Ascending aorta (tissue), 2 donors: ENCODE measurements around the gene GDAP2. TPM values are rescaled to one million over a fixed set of nuclear protein-coding genes. Genes with fewer than 3 reads are reported as not detected.

ENCODE experiments used
- DNase-seq, 2 donors: peaks; one replicate each; pipeline ENCODE4 v3.0.0-alpha.2; 2019; ENCODE audit warnings: low spot score in 2 of 2
- H3K27ac ChIP-seq, 2 donors: fragments of 200-600 bp; sonication (generic); one replicate each; pipeline ENCODE4 v1.5.1; 2016 to 2017; ENCODE audit warnings: mild to moderate bottlenecking in 1 of 2
- H3K27me3 ChIP-seq: fragments of 200-600 bp; sonication (generic); one replicate; pipeline ENCODE4 v1.5.1; 2017
- H3K36me3 ChIP-seq, 2 donors: fragments of 200-600 bp; sonication (generic); one replicate each; pipeline ENCODE4 v1.5.1; 2016
- H3K4me1 ChIP-seq, 2 donors: fragments of 200-600 bp; sonication (generic); one replicate each; pipeline ENCODE4 v1.5.1; 2016 to 2017; ENCODE audit warnings: mild to moderate bottlenecking in 1 of 2
- H3K4me3 ChIP-seq, 2 donors: fragments of 200-600 bp; sonication (generic); one replicate each; pipeline ENCODE4 v1.5.1; 2016 to 2017; ENCODE audit warnings: mild to moderate bottlenecking in 1 of 2
- H3K9me3 ChIP-seq, 2 donors: fragments of 200-600 bp; sonication (generic); one replicate each; pipeline ENCODE4 v1.5.1; 2016
- intact Hi-C: fragments of 100-400 bp; cut with DNase I; formaldehyde crosslinking; loops from one replicate; pipeline ENCODE4 v1.15.1; 2023
- total RNA-seq: library from RNA; depleted of rRNA; stranded (reverse); fragments of >200 nt; gene quantifications from one replicate; pipeline ENCODE4 v1.1.0, GENCODE V29; 2016
- TF ChIP-seq, protein P1 (sequence below), 3 experiments: fragments of 200-600 bp in 2 of 3; fragments of 450-650 bp in 1 of 3; sonication (generic) in 2 of 3; IDR thresholded peaks; one replicate each; pipeline ENCODE4 v1.5.1; 2016 to 2019; ENCODE audit warnings: antibody characterized with exemption in 3 of 3, mild to moderate bottlenecking in 1 of 3, moderate library complexity in 1 of 3

GDAP2 gene
- total RNA-seq, 1 donor from 2014 or later = 9.5 TPM

DNA sequence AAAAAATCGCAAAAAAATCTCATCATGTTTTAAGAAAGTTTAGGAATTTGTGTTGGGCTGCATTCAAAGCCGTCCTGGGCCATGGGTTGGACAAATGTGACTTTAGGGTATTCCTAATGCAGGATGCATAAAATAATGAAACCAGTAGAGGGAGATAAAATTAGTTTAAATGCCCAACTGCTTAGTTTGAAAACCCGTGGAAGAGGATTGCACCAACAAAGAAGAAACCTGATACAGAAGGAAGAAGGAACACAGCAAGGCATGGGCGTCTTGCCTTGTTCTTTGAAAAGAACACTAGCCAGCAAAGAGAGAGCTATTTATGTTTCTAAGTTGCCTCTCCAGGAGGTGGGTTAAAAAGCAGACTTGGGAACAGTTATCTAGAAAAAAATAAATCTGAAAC is 38.1 kb upstream of the GDAP2 start:
- Histone ChIP-seq H3K36me3 (no peaks in the 10 kb centered on the region), H3K4me1 (no peaks in the 10 kb centered on the region), H3K27ac (no peak overlapping the region), H3K9me3 (no peaks in the 10 kb centered on the region), H3K4me3 (no peak overlapping the region), H3K27me3 (no peaks in the 10 kb centered on the region)
- TF ChIP-seq, protein P1, sequence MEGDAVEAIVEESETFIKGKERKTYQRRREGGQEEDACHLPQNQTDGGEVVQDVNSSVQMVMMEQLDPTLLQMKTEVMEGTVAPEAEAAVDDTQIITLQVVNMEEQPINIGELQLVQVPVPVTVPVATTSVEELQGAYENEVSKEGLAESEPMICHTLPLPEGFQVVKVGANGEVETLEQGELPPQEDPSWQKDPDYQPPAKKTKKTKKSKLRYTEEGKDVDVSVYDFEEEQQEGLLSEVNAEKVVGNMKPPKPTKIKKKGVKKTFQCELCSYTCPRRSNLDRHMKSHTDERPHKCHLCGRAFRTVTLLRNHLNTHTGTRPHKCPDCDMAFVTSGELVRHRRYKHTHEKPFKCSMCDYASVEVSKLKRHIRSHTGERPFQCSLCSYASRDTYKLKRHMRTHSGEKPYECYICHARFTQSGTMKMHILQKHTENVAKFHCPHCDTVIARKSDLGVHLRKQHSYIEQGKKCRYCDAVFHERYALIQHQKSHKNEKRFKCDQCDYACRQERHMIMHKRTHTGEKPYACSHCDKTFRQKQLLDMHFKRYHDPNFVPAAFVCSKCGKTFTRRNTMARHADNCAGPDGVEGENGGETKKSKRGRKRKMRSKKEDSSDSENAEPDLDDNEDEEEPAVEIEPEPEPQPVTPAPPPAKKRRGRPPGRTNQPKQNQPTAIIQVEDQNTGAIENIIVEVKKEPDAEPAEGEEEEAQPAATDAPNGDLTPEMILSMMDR (IDR thresholded peaks at IDR 0.05) = no peak
- DNase-seq = no peak
- intact Hi-C loops = no loop called here

DNA sequence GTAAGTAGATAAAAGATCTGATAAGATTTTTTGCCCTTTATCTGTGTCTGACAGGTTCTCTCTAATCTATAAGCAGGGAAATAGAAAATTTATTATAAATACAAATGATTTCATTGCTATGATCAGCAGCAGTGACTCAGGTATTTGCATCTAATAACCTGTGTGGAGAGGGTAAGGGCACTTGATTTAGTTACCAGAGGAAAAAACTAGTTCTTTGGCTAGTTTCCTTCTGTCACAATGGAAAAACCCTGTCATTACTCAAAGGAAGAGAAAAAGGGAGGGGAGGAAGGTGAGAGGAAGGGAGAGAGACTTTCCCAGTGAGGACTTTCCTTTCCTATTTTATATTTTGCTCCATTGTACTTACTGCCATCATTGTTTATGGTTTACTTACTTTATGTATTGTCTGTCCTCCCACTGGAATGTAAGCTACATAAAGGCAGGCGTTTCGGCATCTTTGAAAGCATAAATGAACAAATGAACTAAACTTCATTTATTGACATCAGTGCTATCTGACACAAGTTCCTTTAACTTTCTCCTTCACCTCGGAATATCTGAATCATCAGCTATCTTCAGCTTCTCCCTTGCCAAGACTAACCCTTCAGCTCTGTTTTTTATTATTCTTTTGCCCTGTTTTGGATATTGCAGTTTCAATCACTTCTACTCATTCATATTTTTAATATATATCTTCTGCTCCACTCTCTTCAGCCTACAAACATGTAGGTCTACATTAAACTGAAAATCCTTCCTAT is 35.0 kb upstream of the GDAP2 start:
- Histone ChIP-seq H3K36me3 (peaks cover 13 to 25% of the 10 kb centered on the region in 2 donors), H3K27me3 (no peaks in the 10 kb centered on the region), H3K9me3 (no peaks in the 10 kb centered on the region), H3K4me3 (no peak overlapping the region), H3K4me1 (no peaks in the 10 kb centered on the region), H3K27ac (no peak overlapping the region)
- intact Hi-C loops = no loop called here
- TF ChIP-seq, protein P1 (IDR thresholded peaks at IDR 0.05) = no peak
- no peak for DNase-seq

DNA sequence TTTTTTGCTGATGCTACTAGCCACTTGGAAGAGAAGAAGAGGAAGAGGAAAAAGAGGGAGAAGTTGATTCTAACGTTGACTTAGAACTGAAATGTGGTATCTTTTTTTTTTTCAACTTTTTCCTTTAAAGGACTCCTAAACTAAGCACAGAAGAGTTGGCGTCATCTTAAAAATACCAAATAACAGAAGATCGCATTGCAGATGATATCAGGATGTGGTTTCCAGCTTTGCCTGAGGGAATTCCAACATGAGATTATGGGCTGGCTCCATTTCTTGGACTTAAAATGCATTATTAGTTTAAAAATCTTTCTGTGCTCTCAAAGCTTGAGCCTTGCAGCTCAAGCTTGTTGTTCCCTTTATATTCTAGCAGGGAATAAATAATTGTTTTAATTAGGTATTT is 29.9 kb upstream of the GDAP2 start:
- Histone ChIP-seq H3K27ac (no peak overlapping the region), H3K9me3 (no peaks in the 10 kb centered on the region), H3K36me3 (peaks cover 40 to 70% of the 10 kb centered on the region in 2 donors), H3K27me3 (no peaks in the 10 kb centered on the region), H3K4me3 (no peak overlapping the region), H3K4me1 (no peaks in the 10 kb centered on the region)
- TF ChIP-seq, protein P1 (IDR thresholded peaks at IDR 0.05) = no peak
- intact Hi-C loops = no loop called here
- DNase-seq = no peak

DNA sequence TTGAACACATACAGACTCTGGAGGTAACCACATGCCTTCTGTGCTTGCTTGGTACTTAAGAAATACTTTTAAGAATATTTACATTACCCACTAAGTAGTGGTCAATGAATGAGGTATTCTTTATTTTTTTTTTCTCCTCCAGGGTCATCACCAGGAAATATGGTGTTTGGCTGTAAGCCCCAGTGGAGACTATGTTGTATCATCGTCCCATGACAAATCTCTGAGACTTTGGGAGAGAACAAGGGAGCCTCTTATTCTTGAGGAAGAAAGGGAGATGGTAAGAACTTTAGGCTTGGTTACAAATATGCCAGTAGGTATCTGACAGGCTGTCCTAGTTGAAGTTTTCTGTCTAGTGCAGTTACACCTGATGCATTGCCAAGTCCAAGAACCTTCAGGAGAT is 23.0 kb upstream of the GDAP2 start:
- Histone ChIP-seq H3K27ac (no peak overlapping the region), H3K9me3 (no peaks in the 10 kb centered on the region), H3K36me3 (peaks cover 57 to 87% of the 10 kb centered on the region in 2 donors), H3K27me3 (no peaks in the 10 kb centered on the region), H3K4me3 (no peak overlapping the region), H3K4me1 (no peaks in the 10 kb centered on the region)
- TF ChIP-seq, protein P1 (IDR thresholded peaks at IDR 0.05) = no peak
- DNase-seq = no peak
- intact Hi-C loops = no loop called here

DNA sequence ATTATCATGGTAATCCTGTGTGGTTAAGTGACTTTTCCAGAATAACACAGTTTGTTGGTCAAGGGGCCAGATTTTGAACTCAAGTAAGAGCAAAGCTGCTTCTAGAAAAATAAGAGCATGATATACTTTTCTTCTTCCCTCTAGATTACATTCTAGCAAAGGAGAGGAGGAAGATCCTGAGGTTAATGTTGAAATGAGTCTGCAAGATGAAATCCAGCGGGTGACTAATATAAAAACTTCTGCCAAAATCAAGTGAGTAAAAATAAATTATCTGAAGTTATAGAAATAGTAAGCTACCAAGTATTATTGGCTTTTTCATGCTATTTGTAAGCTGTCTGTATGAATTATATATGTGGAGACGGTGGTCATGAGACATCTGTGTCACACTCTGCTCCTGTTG is 12.9 kb upstream of the GDAP2 start:
- TF ChIP-seq, protein P1 (IDR thresholded peaks at IDR 0.05) = no peak
- no peak for DNase-seq
- H3K4me1 ChIP-seq = no peaks in the 10 kb centered on the region
- H3K9me3 ChIP-seq = no peaks in the 10 kb centered on the region
- intact Hi-C loops = no loop called here
- no peak overlapping the region for H3K27ac ChIP-seq
- no peak overlapping the region for H3K4me3 ChIP-seq
- no peaks in the 10 kb centered on the region for H3K27me3 ChIP-seq
- H3K36me3 ChIP-seq = peaks cover 63 to 97% of the 10 kb centered on the region in 2 donors
